Smooth muscle cell (in vitro differentiated cells): ENCODE data around the gene GNAT1. TPM values are rescaled to one million over a fixed set of nuclear protein-coding genes. Genes with fewer than 3 reads are reported as not detected.

ENCODE experiments used
- DNase-seq: peaks from one replicate; lab custom pipeline; 2025; ENCODE audit not compliant: unreplicated experiment; lab: John Stamatoyannopoulos, UW
- H2AFZ ChIP-seq: fragments of 200-600 bp; sonication (generic); 2 replicates; pipeline ENCODE4 v1.6.0; 2016; ENCODE audit warnings: antibody characterized with exemption, low read depth, mild to moderate bottlenecking
- H3F3A ChIP-seq: fragments of 200-600 bp; sonication (generic); 2 replicates; pipeline ENCODE4 v1.6.0; 2017; ENCODE audit warnings: antibody characterized with exemption, low read depth
- H3K27ac ChIP-seq: fragments of 200-600 bp; sonication (generic); 2 replicates; pipeline ENCODE4 v1.5.1; 2016; ENCODE audit warnings: low read depth, mild to moderate bottlenecking
- H3K27me3 ChIP-seq: fragments of 200-600 bp; sonication (generic); 2 replicates; pipeline ENCODE4 v1.6.1; 2016; ENCODE audit warnings: low read depth, mild to moderate bottlenecking
- H3K36me3 ChIP-seq: fragments of 200-600 bp; sonication (generic); 2 replicates; pipeline ENCODE4 v1.5.1; 2016; ENCODE audit warnings: low read depth
- H3K4me1 ChIP-seq: fragments of 200-600 bp; sonication (generic); 2 replicates; pipeline ENCODE4 v1.5.1; 2016; ENCODE audit warnings: low read depth
- H3K4me2 ChIP-seq: fragments of 200-600 bp; sonication (generic); 2 replicates; pipeline ENCODE4 v1.6.0; 2016; ENCODE audit warnings: mild to moderate bottlenecking
- H3K4me3 ChIP-seq: fragments of 200-600 bp; sonication (generic); 2 replicates; pipeline ENCODE4 v1.5.1; 2016; ENCODE audit warnings: mild to moderate bottlenecking
- H3K79me2 ChIP-seq: fragments of 200-600 bp; sonication (generic); 2 replicates; pipeline ENCODE4 v1.6.0; 2016; ENCODE audit warnings: low read depth, mild to moderate bottlenecking
- H3K9ac ChIP-seq: fragments of 200-600 bp; sonication (generic); 2 replicates; pipeline ENCODE4 v1.6.0; 2016; ENCODE audit warnings: low read depth
- H3K9me3 ChIP-seq: fragments of 200-600 bp; sonication (generic); replicated peaks from 2 replicates; pipeline ENCODE4 v1.5.1; 2016; ENCODE audit warnings: low read depth
- H4K20me1 ChIP-seq: fragments of 200-600 bp; sonication (generic); 2 replicates; pipeline ENCODE4 v1.6.0; 2016; ENCODE audit warnings: low read depth
- WGBS: methylation state at CpG from one replicate; pipeline ENCODE4 v1.1.7; 2016; ENCODE audit warnings: low lambda C conversion rate; 5-methylcytosine and 5-hydroxymethylcytosine counted together
- polyA plus RNA-seq: library from polyadenylated mRNA; unstranded; fragments of >200 nt; fragmentation: Nextera tagmentation; extraction: Ambion mirVana; gene quantifications from 2 replicates; pipeline ENCODE4 v1.2.1, GENCODE V29; 2016
- total RNA-seq: library from RNA; depleted of rRNA; stranded (reverse); fragments of >200 nt; gene quantifications from 2 replicates; pipeline ENCODE4 v1.2.3, GENCODE V29; 2014
- TF ChIP-seq, protein P1 (sequence below): fragments of 200-600 bp; sonication (generic); IDR thresholded peaks from 2 replicates; pipeline ENCODE4 v1.5.1; 2017; ENCODE audit warnings: borderline replicate concordance, mild to moderate bottlenecking, antibody characterized with exemption; ENCODE audit not compliant: insufficient read depth, poor library complexity, severe bottlenecking

Gene GNAT1
- total and polyA plus RNA-seq, 2 experiments from 2014 or later, result not detected

DNA sequence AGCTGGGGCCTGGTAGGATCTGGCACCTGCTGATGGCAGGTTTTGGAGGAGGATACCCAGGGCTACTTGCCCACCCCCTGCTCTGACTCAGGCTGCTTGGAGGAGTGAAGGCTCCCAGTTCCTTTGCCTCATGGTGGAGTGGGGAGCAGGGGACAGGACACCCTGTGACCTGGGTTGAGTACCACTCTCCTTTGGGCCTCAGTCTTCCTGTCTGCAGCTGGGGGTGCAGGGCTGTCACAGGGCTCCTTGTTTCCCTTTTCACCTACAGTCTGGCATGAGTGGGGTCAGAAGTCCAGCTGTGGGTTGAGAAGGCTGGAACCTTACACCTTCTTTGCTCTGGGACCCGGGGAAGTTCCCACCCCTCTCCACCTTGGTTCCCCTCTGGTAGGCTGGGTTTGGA, 21.6 kb upstream of the GNAT1 start:
- Histone ChIP-seq H3K79me2 (no peaks in the 10 kb centered on the region), H3K9ac (no peak overlapping the region), H2AFZ (no peak overlapping the region), H3K4me3 (no peak overlapping the region), H3K36me3 (no peaks in the 10 kb centered on the region), H3K4me1 (peaks cover 45% of the 10 kb centered on the region), H3F3A (no peaks in the 10 kb centered on the region), H3K4me2 (no peak overlapping the region), H3K9me3 (no peaks in the 10 kb centered on the region), H3K27me3 (no peaks in the 10 kb centered on the region), H4K20me1 (peaks cover 57% of the 10 kb centered on the region), H3K27ac (no peak overlapping the region)
- no peak for DNase-seq
- 100% methylated on average over 1 of the region's 1 CpG for WGBS
- TF ChIP-seq, protein P1, sequence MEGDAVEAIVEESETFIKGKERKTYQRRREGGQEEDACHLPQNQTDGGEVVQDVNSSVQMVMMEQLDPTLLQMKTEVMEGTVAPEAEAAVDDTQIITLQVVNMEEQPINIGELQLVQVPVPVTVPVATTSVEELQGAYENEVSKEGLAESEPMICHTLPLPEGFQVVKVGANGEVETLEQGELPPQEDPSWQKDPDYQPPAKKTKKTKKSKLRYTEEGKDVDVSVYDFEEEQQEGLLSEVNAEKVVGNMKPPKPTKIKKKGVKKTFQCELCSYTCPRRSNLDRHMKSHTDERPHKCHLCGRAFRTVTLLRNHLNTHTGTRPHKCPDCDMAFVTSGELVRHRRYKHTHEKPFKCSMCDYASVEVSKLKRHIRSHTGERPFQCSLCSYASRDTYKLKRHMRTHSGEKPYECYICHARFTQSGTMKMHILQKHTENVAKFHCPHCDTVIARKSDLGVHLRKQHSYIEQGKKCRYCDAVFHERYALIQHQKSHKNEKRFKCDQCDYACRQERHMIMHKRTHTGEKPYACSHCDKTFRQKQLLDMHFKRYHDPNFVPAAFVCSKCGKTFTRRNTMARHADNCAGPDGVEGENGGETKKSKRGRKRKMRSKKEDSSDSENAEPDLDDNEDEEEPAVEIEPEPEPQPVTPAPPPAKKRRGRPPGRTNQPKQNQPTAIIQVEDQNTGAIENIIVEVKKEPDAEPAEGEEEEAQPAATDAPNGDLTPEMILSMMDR, result no peak

- WGBS, result 91% methylated on average over 10 of the region's 10 CpGs
- DNase-seq, result no peak
- Histone ChIP-seq H4K20me1 (peaks cover 52% of the 10 kb centered on the region), H3K79me2 (no peaks in the 10 kb centered on the region), H3K4me1 (peaks cover 42% of the 10 kb centered on the region), H2AFZ (no peak overlapping the region), H3K9ac (no peak overlapping the region), H3K36me3 (no peaks in the 10 kb centered on the region), H3K27ac (no peak overlapping the region), H3K9me3 (no peaks in the 10 kb centered on the region), H3K4me3 (no peak overlapping the region), H3K4me2 (no peak overlapping the region), H3K27me3 (no peaks in the 10 kb centered on the region), H3F3A (no peaks in the 10 kb centered on the region)
- TF ChIP-seq, protein P1, result no peak
Measured at GRCh38 chr3:50170689-50171088, 20.7 kb upstream of the GNAT1 start.

GRCh38 chr3:50171540-50172301, 19.7 kb upstream of the GNAT1 start:
- H3K27me3 ChIP-seq, result peaks cover under 1% of the 10 kb centered on the region
- H3K9ac ChIP-seq, result no peak overlapping the region

More at GRCh38 chr3:50171540-50172301, 19.7 kb upstream of the GNAT1 start:
- H2AFZ ChIP-seq, result no peak overlapping the region
- TF ChIP-seq, protein P1, result no peak
- H4K20me1 ChIP-seq, result peaks cover 43% of the 10 kb centered on the region
- DNase-seq, result no peak
- no peak overlapping the region for H3K27ac ChIP-seq
- H3K79me2 ChIP-seq, result no peaks in the 10 kb centered on the region
- H3K4me3 ChIP-seq, result no peak overlapping the region
- 93% methylated on average over 21 of the region's 21 CpGs for WGBS
- peaks cover 33% of the 10 kb centered on the region for H3K4me1 ChIP-seq
- no peaks in the 10 kb centered on the region for H3K36me3 ChIP-seq
- no peaks in the 10 kb centered on the region for H3K9me3 ChIP-seq
- H3K4me2 ChIP-seq, result no peak overlapping the region
- no peaks in the 10 kb centered on the region for H3F3A ChIP-seq
